Middle frontal gyrus (tissue), 1 donor: ENCODE data around the gene MAML3.

Experiments
- DNase-seq: peaks from one replicate; pipeline ENCODE4 v3.0.0-alpha.2; 2015; ENCODE audit warnings: low spot score; ENCODE audit errors: extremely low spot score

The MAML3 gene

DNA sequence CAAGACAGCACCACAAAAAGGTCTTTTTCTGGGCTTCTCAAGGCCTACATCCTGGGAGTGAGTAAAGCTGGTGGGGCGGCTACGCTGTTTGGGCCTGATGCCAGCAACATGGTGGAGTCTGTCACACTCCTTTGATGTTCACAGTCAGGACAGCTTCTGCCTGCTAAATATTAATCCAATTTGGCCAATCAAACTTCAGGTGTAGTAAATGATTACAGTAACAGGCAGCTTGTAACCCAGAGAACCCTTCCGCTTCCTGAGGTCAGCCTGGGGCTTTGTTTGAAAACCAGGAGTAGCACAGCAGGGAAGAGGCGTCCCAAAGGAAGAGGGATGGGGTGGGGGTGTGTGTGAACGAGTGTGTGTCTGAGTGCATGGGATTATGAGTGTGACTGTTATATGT is 220.4 kb downstream of the MAML3 start:
- DNase-seq: no peak

DNA sequence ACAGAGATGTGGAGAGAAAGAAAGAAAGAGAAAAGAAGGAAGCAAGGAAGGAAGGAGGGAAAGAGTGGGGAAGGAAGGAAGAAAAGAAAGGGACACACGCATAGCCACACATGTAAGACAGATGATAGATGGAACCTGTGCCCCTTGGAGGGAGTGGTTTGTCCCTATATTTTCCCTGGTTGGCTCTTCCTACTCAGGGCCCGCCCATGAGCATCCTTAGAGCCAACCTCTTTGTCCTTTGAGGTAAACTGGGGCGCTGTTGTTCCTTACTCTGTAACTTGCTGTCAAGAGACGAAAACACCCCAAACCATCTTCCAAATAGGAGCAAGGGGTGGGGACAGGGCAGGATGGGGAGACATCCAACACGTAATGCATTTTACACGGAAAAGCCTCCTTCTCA is 220.9 kb downstream of the MAML3 start:
- no peak for DNase-seq

DNA sequence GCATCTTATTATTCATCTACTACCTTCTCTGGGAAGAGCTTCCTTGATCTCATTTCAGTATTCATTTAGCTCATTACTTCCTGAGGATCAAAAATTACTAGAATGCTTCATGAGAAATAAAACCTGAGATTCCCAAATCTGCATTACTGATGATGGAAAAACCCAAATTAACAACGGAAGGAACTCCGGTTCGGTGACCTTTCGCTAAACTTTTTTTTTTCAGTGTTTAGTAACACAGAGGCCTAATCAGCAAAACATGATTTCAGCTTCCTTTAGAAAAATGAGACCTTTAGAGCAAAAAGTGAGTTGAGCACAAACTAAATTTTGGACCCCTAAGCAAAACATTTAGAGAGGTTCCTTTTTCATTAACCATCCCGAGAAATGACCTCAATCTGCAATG is 229.2 kb downstream of the MAML3 start:
- no peak for DNase-seq

GRCh38 chr4:139922406-139923024 is 231.5 kb downstream of the MAML3 start:
- DNase-seq: no peak

GRCh38 chr4:139921429-139922184 is 232.4 kb downstream of the MAML3 start:
- no peak for DNase-seq

DNA sequence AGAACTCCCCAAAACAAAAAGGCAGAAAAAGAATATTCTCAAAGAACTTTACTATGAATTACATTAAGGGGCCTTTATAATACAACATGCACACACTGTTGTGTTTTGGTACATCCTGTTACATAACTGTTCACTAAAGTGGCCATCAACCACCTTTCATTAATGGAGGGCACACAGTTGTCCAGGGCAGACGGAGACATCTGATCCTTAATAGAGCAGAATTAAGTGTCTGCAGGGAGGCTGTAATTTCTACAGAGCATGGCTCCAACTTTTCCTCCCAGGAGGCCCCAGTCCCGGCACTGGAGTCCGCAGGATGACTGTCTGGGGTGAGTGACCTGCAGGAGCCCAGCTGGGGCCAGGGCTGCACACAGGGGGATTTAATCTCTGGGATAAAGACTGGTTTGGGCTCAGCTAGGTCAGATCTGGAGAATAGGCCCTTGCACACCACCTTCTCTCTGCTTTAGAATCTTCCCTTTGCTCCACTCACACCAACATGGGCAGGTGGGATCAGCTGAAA is 233.4 kb downstream of the MAML3 start:
- no peak for DNase-seq

DNA sequence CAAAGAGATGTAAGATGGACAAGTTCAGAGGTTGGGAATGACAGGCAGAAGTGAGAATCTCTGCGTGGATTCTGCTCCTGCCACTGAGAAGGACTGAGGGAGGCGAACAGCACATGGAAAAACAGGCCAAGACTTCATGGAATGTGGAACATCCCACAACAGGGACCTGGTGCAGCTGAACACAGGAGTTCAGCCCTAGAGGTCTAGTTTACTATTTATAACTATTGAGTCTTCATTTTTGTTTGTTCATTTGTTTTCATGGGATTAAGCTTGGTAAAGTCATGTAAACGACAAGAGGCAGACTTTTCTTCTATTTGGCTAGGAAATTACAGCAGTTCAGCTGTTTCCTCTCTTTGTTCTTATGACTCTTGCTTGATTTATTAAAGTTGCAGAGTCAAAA is 234.5 kb downstream of the MAML3 start:
- DNase-seq: no peak

GRCh38 chr4:139919004-139919403 is 235.0 kb downstream of the MAML3 start:
- no peak for DNase-seq

- no peak for DNase-seq
Observed at GRCh38 chr4:139918591-139918990, 235.4 kb downstream of the MAML3 start.

- no peak for DNase-seq
Observed at GRCh38 chr4:139917896-139918295, 236.1 kb downstream of the MAML3 start.

DNA sequence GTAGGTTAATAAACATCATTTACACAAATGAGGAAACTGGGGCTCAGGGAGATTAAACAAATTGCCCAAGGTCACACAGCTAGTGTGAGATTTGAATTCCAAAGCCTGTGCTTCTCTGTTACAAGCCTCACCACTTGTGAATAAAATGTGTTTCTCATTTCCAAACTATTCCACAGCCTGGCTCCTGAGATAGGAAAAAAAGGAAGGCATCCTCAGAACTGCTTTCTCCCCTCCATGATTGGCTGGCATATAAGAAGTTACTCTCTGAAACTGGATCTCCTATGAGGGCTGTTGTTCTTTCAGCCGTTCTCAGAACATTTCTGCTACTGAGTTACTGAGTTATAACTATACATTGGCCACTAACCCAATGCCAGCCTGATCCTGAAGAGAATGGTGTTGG is 237.9 kb downstream of the MAML3 start:
- no peak for DNase-seq

DNA sequence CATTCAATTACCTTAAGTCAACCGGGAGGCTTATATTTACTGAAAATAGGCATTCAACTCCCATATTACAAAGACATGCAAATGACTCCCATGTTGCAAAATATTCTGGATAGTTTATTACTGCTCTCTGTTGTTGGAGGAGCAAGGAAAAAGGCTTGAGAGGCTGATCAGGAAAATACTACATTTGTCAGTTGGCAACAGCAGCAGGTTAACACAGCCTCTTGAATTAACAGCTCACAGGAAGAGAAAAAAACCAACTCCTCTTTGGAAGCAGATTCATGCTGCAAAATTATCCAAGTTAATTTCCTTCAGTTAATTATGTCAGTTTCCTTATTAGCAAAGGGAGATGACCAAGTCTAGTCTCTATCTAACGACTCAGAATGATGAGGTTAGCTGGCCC is 238.9 kb downstream of the MAML3 start:
- DNase-seq: no peak

DNA sequence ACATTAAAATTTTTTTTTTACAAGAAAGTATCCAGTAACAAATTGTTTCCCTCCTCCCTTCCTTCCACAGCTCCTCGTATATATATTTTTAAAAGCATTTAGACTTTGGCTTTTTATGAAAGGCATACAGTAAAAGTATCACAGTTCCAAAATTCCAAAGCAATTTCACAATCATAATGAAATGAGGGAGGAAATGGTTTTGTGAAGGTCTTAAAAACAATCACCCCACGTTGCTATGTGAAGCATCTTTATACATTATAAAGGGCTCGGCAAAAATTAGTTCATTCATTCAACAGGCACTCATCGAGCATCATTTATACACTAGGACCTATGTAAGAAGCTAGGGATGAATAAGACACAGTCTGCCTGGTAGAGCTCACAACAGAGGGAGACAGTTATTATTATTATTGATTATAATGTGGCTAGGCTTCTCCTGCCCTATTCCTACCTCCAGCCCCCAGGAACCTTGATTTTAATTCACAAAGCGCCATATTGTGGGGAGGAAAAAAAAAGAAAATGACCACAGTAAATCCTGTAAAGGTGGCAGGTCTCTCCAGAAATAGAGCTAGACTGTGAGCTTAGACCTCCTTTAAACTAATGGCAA is 239.9 kb downstream of the MAML3 start:
- DNase-seq: no peak

DNA sequence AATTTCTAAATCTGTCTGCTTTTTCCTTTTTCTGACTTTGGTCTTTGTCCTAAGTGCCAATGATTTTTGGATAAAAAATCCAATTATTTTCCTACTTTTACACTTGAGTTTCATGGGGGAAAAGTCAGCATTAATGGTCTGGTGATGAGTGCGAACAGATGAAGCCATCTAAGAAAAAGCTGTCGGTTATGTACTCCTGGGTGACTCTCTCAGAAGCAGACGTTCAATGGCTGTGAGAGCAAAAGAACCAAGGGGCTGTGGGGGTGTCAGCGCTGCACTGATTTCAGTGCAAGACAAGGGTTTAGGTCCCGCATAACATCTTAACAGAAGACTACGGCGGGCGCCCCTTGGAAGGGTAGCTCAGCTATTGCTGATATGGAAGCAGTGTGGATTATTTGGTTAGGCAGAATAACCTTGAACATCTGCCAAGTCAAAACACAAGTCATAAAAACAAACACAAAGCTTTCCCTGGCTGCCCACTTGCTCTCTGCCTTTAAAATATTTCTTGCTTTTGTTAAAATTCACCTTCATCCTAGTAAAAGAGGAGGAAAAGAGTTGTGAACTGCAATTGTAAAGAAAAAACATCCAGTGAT is 240.5 kb downstream of the MAML3 start:
- DNase-seq: no peak

DNA sequence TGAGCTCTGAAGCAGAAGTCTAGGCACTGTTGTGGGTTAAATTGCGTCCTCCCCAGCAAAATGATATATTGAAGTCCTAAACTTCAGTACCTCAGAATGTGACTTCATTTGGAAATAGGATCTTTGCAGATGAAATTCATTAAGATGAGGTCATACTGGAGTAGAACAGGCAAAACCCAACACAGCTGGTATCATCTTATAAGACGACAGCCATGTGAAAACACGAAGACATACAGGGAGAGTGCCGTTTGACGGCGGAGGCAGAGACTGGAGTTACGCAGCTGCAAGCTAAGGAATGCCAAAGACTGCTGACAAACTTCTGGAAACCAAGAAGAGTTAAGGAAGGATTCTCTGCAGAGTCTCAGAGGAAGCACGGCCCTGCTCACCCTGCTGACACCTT is 241.5 kb downstream of the MAML3 start:
- DNase-seq: no peak

DNA sequence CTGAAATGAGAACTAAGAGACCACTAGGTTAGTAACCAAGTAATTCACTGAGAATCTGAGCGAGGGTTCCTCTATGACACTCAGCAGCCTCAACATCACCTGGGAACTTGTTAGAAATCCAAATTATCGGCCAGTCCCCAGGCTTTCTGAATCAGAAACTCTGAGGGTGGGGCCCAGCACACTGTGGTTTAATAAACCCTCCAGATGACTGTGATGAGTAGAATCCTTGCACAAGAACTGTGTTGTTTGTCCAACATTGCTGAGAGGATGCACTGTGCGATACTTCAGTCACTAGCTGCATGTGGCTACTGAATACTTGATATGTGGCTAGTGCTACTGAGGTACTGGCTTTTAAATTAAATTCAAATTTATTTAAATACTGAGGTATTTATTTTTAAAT is 243.9 kb downstream of the MAML3 start:
- DNase-seq: no peak

DNA sequence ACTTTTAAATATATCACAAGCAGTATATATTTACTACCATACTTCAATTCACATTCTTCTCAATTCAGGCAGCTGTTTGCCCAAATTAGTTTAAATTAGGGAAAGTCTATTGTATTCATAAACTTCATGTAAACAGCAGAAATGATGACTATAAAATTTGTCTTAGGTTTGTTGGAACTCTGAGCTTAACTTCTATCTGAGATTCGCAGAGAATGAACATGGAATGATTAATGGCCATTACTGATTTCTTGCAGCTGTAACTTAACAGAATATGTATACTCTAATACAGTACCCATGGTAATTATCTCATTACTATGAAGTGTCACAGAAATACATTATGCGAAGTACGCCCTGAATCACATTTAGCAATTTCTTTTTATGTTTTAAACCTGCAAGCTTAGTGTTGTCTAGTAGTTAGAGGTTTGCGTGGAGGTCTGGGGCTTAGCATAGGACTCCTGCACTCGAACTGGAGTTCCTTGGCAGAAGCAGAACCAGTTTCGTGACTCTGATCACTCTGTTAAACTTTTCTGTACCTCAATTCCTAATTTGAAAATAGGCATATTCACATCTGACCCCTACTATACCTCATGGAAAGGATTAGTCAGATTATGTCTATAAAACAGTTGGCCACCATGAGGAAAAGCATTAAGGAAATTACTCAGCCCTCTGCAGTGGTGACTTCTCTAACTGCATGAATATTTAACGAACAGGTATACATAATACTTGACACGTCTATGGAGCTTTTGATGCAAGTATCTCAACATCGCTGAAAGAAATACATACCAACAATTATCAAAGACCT is 245.1 kb downstream of the MAML3 start:
- DNase-seq: no peak

DNA sequence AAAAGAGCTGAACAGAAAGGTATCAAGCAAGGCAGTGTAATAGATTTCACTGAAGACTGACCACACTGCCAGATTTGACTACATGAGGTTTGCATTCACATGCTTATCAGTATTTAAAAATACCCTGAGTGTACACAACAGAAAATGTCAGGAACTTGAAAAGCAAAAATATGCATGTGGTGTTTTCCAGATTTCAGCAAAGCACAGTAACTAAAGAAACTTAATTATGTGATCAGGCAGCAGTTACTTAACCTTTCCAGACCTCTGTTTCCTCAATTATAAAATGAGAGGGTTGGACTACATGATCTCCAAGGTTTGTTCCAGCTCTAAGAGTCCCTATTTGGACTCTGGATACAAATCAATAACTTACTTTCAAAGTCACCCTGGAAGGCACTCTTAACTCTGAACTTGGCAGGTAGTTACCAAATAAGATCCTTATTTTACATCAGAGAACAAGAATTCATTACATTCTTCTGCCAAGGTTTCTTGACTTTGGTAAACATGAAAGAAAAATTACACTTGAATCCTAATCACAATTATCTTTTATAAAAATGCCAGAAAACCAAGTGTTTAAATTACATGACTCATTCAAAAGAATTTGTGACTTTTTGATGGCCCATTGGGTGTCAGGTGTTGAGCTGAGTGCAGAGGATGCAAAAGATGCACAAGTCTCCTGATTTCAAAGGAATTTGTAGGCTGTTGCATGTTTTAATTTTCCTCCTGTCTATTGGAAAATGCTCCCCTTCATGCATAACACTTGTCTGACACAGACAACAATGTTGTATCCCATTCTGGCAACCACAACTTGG is 246.8 kb downstream of the MAML3 start:
- DNase-seq: no peak

GRCh38 chr4:139905489-139905888 is 248.5 kb downstream of the MAML3 start:
- no peak for DNase-seq

GRCh38 chr4:139904406-139904805 is 249.6 kb downstream of the MAML3 start:
- DNase-seq: no peak

GRCh38 chr4:139903845-139904244 is 250.1 kb downstream of the MAML3 start:
- no peak for DNase-seq
